SW 1271 (cell line): ENCODE data around the gene FBXO41.

Source experiments
- DNase-seq, 2 experiments: peaks; one replicate each; lab custom pipeline; 2025; lab: John Stamatoyannopoulos, UW

FBXO41 gene

GRCh38 chr2:73246850-73247249, 37.4 kb downstream of the FBXO41 start:
- no peak for DNase-seq

- no peak for DNase-seq
Measured at GRCh38 chr2:73244580-73244979, 39.7 kb downstream of the FBXO41 start.

GRCh38 chr2:73243884-73244570, 40.3 kb downstream of the FBXO41 start:
- DNase-seq, result peak in 1 of 2 experiments; percentile 33

GRCh38 chr2:73239776-73240175, 44.5 kb downstream of the FBXO41 start:
- DNase-seq, result no peak

- DNase-seq, result no peak
Measured at GRCh38 chr2:73238976-73239375, 45.3 kb downstream of the FBXO41 start.

- no peak for DNase-seq
Measured at GRCh38 chr2:73238149-73238548, 46.1 kb downstream of the FBXO41 start.

- no peak for DNase-seq
Measured at GRCh38 chr2:73237168-73237567, 47.1 kb downstream of the FBXO41 start.

- no peak for DNase-seq
Measured at GRCh38 chr2:73235315-73236028, 48.8 kb downstream of the FBXO41 start.

- DNase-seq, result peak; percentile 79 to 91
Measured at GRCh38 chr2:73233932-73234832, 50.1 kb downstream of the FBXO41 start, which contains the start of gene CCT7. TSS of gene CCT7 (plus strand) at chr2:73234308. CDS start at chr2:73234379, 71 bp downstream.

GRCh38 chr2:73233154-73233931, 50.9 kb downstream of the FBXO41 start, which contains the start of gene PRADC1:
TSS of gene PRADC1 (minus strand) at chr2:73233239. CDS start at chr2:73233160, 79 bp downstream.
- peak; percentile 99 for DNase-seq

GRCh38 chr2:73232403-73233153, 51.7 kb downstream of the FBXO41 start:
- DNase-seq, result peak in 1 of 2 experiments; percentile 26

GRCh38 chr2:73228631-73229030, 55.6 kb downstream of the FBXO41 start:
- DNase-seq, result no peak

GRCh38 chr2:73227086-73227485, 57.2 kb downstream of the FBXO41 start:
- DNase-seq, result no peak

GRCh38 chr2:73225513-73226360, 58.5 kb downstream of the FBXO41 start:
- DNase-seq, result no peak

- no peak for DNase-seq
Measured at GRCh38 chr2:73223821-73224220, 60.5 kb downstream of the FBXO41 start.

- DNase-seq, result no peak
Measured at GRCh38 chr2:73218298-73218697, 66.0 kb downstream of the FBXO41 start.

GRCh38 chr2:73217826-73218225, 66.5 kb downstream of the FBXO41 start:
- DNase-seq, result no peak

GRCh38 chr2:73217160-73217559, 67.1 kb downstream of the FBXO41 start:
- no peak for DNase-seq

GRCh38 chr2:73215254-73215653, 69.0 kb downstream of the FBXO41 start:
- no peak for DNase-seq
